ENCODE results near the gene TBC1D22A.

The TBC1D22A gene, protein sequence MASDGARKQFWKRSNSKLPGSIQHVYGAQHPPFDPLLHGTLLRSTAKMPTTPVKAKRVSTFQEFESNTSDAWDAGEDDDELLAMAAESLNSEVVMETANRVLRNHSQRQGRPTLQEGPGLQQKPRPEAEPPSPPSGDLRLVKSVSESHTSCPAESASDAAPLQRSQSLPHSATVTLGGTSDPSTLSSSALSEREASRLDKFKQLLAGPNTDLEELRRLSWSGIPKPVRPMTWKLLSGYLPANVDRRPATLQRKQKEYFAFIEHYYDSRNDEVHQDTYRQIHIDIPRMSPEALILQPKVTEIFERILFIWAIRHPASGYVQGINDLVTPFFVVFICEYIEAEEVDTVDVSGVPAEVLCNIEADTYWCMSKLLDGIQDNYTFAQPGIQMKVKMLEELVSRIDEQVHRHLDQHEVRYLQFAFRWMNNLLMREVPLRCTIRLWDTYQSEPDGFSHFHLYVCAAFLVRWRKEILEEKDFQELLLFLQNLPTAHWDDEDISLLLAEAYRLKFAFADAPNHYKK

DNA sequence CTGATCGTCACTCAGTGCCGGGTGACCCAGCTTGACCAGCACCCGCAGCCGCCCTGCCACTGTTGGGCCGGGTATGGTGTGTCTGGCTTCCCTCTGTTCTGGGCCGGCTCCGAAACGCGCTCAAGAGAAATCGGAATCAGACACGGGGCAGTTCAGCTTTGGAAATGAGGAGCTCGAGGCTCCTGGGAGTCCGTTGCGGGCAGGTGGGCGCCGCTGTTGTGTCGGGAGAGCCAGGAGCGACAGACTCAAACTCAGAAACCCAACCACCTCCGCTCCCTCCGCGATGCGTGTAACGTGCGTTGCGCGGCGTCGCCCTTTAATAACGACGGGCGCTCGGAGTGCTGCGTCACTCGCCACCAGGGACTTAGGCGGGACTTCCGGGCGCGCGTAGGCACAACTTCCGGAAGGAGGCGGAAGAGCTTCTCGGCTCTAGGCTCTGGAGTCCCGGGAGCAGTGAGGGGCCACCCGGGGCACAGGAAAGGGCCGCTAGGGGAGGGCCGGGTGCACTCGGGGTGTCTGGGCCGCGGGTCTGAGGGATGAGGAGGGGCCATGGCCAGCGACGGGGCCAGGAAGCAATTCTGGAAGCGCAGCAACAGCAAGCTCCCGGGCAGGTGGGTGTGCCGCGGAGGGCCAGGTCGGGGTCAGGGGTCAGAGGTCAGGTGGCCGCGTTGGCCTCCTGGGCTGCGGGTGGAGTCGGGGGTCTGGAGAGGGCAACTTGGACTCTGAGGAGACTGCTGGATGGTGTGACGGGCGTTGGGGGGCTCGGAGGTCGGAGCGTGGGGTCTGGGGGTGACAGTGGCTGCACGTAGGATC, at the start of gene TBC1D22A:
Gene TBC1D22A (plus strand): TSS at position 413 of the 813 bp plus-strand sequence. CDS start 137 bp downstream, at position 550.
- TF ChIP-seq, protein P1, sequence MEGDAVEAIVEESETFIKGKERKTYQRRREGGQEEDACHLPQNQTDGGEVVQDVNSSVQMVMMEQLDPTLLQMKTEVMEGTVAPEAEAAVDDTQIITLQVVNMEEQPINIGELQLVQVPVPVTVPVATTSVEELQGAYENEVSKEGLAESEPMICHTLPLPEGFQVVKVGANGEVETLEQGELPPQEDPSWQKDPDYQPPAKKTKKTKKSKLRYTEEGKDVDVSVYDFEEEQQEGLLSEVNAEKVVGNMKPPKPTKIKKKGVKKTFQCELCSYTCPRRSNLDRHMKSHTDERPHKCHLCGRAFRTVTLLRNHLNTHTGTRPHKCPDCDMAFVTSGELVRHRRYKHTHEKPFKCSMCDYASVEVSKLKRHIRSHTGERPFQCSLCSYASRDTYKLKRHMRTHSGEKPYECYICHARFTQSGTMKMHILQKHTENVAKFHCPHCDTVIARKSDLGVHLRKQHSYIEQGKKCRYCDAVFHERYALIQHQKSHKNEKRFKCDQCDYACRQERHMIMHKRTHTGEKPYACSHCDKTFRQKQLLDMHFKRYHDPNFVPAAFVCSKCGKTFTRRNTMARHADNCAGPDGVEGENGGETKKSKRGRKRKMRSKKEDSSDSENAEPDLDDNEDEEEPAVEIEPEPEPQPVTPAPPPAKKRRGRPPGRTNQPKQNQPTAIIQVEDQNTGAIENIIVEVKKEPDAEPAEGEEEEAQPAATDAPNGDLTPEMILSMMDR (IDR thresholded peaks at IDR 0.05; ENCODE audit: insufficient read depth, low read depth, low read length, missing control alignments), result no peak
- DNase-seq (ENCODE audit: low read depth), result peak; percentile 96
- peak within 1 kb of the TSS; percentile 99 for H3K4me3 ChIP-seq (ENCODE audit: low read length)

DNA sequence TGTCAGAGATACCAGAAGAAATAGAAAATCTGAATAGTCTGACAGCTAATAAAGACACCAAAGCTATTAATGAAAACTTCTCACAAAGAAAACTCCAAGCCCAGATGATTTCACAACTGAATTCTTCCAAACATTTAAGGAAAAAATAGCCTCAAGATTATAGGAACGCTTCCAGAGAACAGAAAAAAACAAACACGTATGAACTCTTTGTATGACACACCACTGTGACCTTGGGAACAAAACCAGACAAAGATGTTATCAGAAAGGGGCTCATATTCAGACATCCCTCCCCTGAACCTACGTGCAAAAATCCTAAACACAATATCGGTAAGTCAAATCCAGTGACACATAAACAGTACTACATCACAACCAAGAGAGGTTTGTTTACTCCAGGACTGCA, 47.9 kb upstream of the TBC1D22A start:
- no peak for DNase-seq (ENCODE audit: low read depth)
- TF ChIP-seq, protein P1 (IDR thresholded peaks at IDR 0.05; ENCODE audit: insufficient read depth, low read depth, low read length, missing control alignments), result no peak
- H3K4me3 ChIP-seq (ENCODE audit: low read length), result no peak overlapping the region

DNA sequence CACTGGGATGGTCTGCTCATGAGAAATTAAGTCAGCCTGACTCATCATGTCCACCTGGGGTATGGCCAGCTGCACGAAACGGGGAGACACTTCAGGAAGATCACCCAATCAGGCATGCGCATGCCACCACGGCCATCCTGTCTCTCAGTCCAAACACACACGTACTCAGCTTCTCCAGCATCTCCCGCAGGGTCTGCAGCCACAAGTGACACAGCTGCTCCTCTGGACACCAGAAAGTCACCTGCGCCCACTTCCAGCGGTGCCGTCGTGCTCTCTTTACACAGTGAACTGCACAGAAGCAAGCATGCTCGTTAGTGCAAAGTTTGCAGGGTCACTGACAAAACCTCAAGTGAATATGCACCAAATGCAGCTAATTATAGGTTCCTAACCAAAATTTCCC, 42.5 kb upstream of the TBC1D22A start:
- TF ChIP-seq, protein P1 (IDR thresholded peaks at IDR 0.05; ENCODE audit: insufficient read depth, low read depth, low read length, missing control alignments), result no peak
- DNase-seq (ENCODE audit: low read depth), result no peak
- no peak overlapping the region for H3K4me3 ChIP-seq (ENCODE audit: low read length)

DNA sequence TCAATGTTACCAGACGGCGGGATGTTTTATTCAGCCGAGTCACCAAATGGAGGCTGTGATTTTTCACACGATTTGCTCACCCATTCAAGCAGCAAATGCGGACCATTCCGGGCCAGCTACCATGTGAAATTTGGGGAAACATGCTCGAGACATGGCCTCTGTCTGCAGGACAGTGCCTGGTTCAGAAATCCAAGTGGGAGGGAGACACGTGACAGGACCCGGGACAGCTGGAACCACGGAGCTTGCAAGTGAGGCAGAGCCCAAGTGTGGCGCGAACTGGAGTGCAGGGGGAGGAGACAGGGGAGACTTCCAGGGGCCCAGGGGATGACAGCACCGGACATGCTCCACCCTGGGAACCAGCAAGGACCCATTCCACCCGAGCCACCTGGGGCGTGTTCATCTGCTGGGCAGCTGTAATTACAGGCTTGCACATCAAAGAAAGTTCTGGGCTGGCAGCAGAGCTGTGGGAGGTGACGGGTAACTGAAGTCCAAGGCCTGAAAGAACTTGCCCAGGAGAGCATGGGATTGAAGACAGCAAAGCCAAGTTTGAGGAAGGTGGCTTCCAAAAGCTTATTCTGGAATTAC, 40.9 kb upstream of the TBC1D22A start:
- peak; percentile 56 for DNase-seq (ENCODE audit: low read depth)
- TF ChIP-seq, protein P1 (IDR thresholded peaks at IDR 0.05; ENCODE audit: insufficient read depth, low read depth, low read length, missing control alignments), result no peak
- no peak overlapping the region for H3K4me3 ChIP-seq (ENCODE audit: low read length)

DNA sequence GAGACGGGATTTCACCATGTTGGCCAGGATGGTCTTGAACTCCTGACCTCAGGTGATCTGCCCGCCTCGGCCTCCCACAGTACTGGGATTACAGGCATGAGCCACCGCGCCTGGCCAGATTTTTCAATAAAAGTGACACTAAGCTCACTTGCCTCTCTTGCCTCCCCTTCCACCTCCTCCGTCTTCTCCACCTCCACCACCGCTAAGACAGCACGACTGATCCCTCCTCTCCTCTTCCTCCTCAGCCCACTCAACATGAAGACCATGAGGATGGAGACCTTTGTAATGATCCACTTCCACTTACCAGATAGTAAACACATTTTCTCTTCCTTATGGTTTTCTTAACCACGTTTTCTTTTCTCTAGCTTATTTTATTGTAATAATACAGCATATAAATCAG, 38.6 kb upstream of the TBC1D22A start:
- TF ChIP-seq, protein P1 (IDR thresholded peaks at IDR 0.05; ENCODE audit: insufficient read depth, low read depth, low read length, missing control alignments), result no peak
- no peak for DNase-seq (ENCODE audit: low read depth)
- no peak overlapping the region for H3K4me3 ChIP-seq (ENCODE audit: low read length)

DNA sequence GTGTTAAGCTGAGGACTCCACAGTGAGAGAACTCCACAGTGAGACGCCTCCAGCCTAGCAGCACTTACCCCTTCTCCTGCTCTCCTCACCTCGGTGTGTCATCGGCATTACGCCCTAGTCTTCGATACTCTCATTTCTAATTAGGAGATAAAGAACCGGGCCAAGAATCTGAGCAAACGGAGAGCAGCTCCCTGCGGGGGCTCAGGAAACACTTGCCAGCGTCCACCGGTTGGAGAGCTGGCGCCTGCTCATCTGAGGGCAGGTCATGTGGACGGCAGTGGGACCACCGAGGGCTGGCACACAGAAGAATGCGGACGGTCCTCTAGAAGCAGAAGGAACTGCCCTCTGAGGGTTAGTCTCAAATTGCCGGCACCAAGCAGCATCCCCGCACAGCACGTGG, 37.4 kb upstream of the TBC1D22A start:
- no peak for DNase-seq (ENCODE audit: low read depth)
- no peak overlapping the region for H3K4me3 ChIP-seq (ENCODE audit: low read length)
- TF ChIP-seq, protein P1 (IDR thresholded peaks at IDR 0.05; ENCODE audit: insufficient read depth, low read depth, low read length, missing control alignments), result no peak

Data from epithelial cell of esophagus (primary cell).